Head of caudate nucleus (tissue), 42 donors: ENCODE measurements around the gene HSPB1.
A peak's percentile ranks its signal among the peaks of the same experiment; 100 is the strongest.

Source experiments
- DNase-seq, 42 donors: peaks; one replicate each; pipeline versions ENCODE4 v3.0.0 to v3.0.0-alpha.2; 2020 to 2021; ENCODE audit warnings: mixed read lengths in 7 of 42
- intact Hi-C: fragments of 100-400 bp; cut with DNase I; formaldehyde crosslinking; loops from one replicate; pipeline ENCODE4 v1.15.0; 2022

Gene HSPB1

GRCh38 chr7:76346778-76347177, 44.3 kb downstream of the HSPB1 start:
- no peak for DNase-seq
- intact Hi-C loops, result no loop called here

- intact Hi-C loops, result no loop called here
- DNase-seq, result no peak
Observed at GRCh38 chr7:76347710-76348109, 45.2 kb downstream of the HSPB1 start.

- intact Hi-C loops, result no loop called here
- DNase-seq, result no peak
Observed at GRCh38 chr7:76349313-76349885, 46.9 kb downstream of the HSPB1 start.

- no peak for DNase-seq
- intact Hi-C loops, result no loop called here
Observed at GRCh38 chr7:76351372-76351771, 48.9 kb downstream of the HSPB1 start.

- peak in 35 of 42 donors; percentile 15 to 88 (median 54) for DNase-seq
- intact Hi-C loops, result no loop called here
Observed at GRCh38 chr7:76352193-76352592, 49.7 kb downstream of the HSPB1 start.

GRCh38 chr7:76353744-76354143, 51.3 kb downstream of the HSPB1 start:
- no peak for DNase-seq
- intact Hi-C loops, result no loop called here
